Measurements from ENCODE around the gene ZBTB26. TPM values are rescaled to one million over a fixed set of nuclear protein-coding genes. Genes with fewer than 3 reads are reported as not detected.
A peak's percentile ranks its signal among the peaks of the same experiment; 100 is the strongest.
"Not testable (repeated sequence)": the region's sequence is repeated elsewhere in the genome, so short reads cannot be mapped to it uniquely, and the experiment has no call there.

The ZBTB26 gene
- total RNA-seq, 3 donors from 2014 or later (not counting 1 experiment from before 2014, with no cell fraction given): 7.8 to 12.2 (median 9.2) TPM

DNA sequence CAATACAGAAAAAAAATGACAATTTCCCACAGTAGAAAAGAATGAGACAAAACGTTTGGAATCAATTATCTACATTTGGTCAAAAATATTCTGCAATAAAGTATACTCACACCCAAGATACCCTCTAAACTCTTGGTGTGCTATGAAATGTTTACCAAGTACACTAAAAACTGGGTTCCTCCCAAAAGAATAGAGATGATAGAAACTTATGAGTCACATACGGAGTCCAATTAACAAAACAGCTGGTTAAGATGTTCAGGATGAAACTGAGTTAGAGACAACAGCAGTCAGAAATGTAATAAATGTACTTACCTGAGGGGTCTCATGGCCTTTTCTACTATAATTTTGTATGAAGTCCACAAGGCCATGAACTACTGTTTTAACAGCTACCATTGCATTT is 51.9 kb downstream of the ZBTB26 start:
- Histone ChIP-seq H3K27ac (ENCODE audit: low read length) (no peak overlapping the region), H3K4me3 (ENCODE audit: low read length) (no peak overlapping the region), H3K36me3 (ENCODE audit: control insufficient read depth, insufficient read depth, low read length) (peaks cover 88% of the 10 kb centered on the region), H3K9me3 (ENCODE audit: control insufficient read depth, insufficient read depth, low read length) (no peaks in the 10 kb centered on the region), H3K27me3 (ENCODE audit: control insufficient read depth, insufficient read depth, low read length) (no peaks in the 10 kb centered on the region), H3K4me1 (ENCODE audit: control insufficient read depth, insufficient read depth, low read length) (no peaks in the 10 kb centered on the region)
- Mint-ChIP-seq H3K27ac (no peak overlapping the region), H3K4me3 (no peak overlapping the region), H3K27me3 (ENCODE audit: low read depth in 2 of 2) (no peaks in the 10 kb centered on the region), H3K4me1 (peaks cover 0 to 5% of the 10 kb centered on the region in 2 donors), H3K36me3 (peaks cover 38% of the 10 kb centered on the region), H3K9me3 (no peaks in the 10 kb centered on the region)
- no peak for DNase-seq
- intact Hi-C loops (cut with micrococcal nuclease): no loop called here
- no peak for ATAC-seq
- 100% methylated on average over 1 of the region's 2 CpGs for WGBS (ENCODE audit: insufficient coverage)
- TF ChIP-seq, protein P1, sequence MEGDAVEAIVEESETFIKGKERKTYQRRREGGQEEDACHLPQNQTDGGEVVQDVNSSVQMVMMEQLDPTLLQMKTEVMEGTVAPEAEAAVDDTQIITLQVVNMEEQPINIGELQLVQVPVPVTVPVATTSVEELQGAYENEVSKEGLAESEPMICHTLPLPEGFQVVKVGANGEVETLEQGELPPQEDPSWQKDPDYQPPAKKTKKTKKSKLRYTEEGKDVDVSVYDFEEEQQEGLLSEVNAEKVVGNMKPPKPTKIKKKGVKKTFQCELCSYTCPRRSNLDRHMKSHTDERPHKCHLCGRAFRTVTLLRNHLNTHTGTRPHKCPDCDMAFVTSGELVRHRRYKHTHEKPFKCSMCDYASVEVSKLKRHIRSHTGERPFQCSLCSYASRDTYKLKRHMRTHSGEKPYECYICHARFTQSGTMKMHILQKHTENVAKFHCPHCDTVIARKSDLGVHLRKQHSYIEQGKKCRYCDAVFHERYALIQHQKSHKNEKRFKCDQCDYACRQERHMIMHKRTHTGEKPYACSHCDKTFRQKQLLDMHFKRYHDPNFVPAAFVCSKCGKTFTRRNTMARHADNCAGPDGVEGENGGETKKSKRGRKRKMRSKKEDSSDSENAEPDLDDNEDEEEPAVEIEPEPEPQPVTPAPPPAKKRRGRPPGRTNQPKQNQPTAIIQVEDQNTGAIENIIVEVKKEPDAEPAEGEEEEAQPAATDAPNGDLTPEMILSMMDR (IDR thresholded peaks at IDR 0.05): no peak

DNA sequence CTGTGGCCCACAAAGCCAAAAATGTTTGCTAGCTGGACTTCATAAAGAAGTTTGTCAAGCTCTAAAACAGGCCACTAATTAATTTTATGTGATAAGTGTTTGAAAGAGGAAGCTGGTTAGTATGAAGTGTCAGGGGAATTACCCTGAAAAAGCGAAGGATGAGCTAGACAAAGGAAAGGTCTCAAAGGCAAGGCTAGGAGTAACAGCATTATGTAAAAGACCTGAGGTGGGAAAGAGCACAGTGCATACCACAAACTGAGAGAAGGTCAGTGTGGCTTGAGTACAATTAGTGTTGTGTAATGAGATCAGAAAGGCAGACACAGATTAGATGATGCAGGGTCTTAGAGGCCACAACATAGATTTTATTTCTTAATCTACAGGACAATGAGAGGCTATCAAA is 55.8 kb downstream of the ZBTB26 start:
- Mint-ChIP-seq H3K36me3 (peaks cover 35% of the 10 kb centered on the region), H3K9me3 (no peaks in the 10 kb centered on the region), H3K4me3 (no peak overlapping the region), H3K27ac (peak overlapping the region; percentile 10 to 29), H3K4me1 (peaks cover 0 to 15% of the 10 kb centered on the region in 2 donors), H3K27me3 (ENCODE audit: low read depth in 2 of 2) (no peaks in the 10 kb centered on the region)
- Histone ChIP-seq H3K27ac (ENCODE audit: low read length) (no peak overlapping the region), H3K36me3 (ENCODE audit: control insufficient read depth, insufficient read depth, low read length) (peaks cover 84% of the 10 kb centered on the region), H3K27me3 (ENCODE audit: control insufficient read depth, insufficient read depth, low read length) (no peaks in the 10 kb centered on the region), H3K4me1 (ENCODE audit: control insufficient read depth, insufficient read depth, low read length) (no peaks in the 10 kb centered on the region), H3K4me3 (ENCODE audit: low read length) (no peak overlapping the region), H3K9me3 (ENCODE audit: control insufficient read depth, insufficient read depth, low read length) (no peaks in the 10 kb centered on the region)
- ATAC-seq (no peak), DNase-seq (no peak)
- WGBS (ENCODE audit: insufficient coverage): 93% methylated on average over 1 of the region's 1 CpG
- TF ChIP-seq, protein P1 (IDR thresholded peaks at IDR 0.05): no peak
- intact Hi-C loops (cut with micrococcal nuclease): no loop called here

DNA sequence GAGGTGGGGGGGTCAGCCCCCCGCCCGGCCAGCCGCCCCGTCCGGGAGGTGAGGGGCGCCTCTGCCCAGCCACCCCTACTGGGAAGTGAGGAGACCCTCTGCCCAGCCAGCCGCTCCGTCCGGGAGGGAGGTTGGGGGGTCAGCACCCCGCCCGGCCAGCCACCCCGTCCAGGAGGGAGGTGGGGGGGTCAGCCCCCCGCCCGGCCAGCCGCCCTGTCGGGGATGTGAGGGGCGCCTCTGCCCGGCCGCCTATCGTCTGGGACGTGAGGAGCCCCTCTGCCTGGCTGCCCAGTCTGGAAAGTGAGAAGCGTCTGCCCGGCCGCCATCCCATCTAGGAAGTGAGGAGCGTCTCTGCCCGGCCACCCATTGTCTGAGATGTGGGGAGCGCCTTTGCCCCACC is 64.0 kb downstream of the ZBTB26 start:
- H3K4me1 ChIP-seq (ENCODE audit: control insufficient read depth, insufficient read depth, low read length); H3K9me3 Mint-ChIP-seq; H3K4me3 Mint-ChIP-seq; intact Hi-C loops (cut with micrococcal nuclease); H3K27me3 Mint-ChIP-seq (ENCODE audit: low read depth in 2 of 2); DNase-seq; H3K9me3 ChIP-seq (ENCODE audit: control insufficient read depth, insufficient read depth, low read length); H3K4me3 ChIP-seq (ENCODE audit: low read length); H3K27me3 ChIP-seq (ENCODE audit: control insufficient read depth, insufficient read depth, low read length); ATAC-seq; H3K27ac ChIP-seq (ENCODE audit: low read length); H3K27ac Mint-ChIP-seq: not testable (repeated sequence)
- Mint-ChIP-seq H3K36me3 (peaks cover 10% of the 10 kb centered on the region), H3K4me1 (peaks cover 0 to 10% of the 10 kb centered on the region in 2 donors)
- H3K36me3 ChIP-seq (ENCODE audit: control insufficient read depth, insufficient read depth, low read length): peaks cover 22% of the 10 kb centered on the region
- 98% methylated on average over 6 of the region's 27 CpGs for WGBS (ENCODE audit: insufficient coverage)

DNA sequence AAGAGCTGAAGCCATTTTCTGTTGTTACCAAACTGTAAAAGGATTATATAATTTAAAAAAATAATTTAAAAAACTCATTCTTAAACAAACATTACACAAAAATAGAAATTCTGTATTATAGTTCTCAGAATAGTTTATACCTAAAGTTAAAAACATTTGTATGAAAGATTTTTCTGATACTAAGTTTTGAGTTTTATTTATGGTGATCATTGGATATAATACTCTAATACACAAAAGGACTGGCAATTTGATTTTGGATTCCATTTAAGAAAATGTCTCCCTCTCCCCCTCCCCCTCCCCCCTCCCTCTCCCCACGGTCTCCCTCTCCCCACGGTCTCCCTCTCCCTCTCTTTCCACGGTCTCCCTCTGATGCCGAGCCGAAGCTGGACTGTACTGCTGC is 65.2 kb downstream of the ZBTB26 start:
- Histone ChIP-seq H3K4me1 (ENCODE audit: control insufficient read depth, insufficient read depth, low read length) (no peaks in the 10 kb centered on the region), H3K9me3 (ENCODE audit: control insufficient read depth, insufficient read depth, low read length) (no peaks in the 10 kb centered on the region), H3K27ac (ENCODE audit: low read length) (no peak overlapping the region), H3K4me3 (ENCODE audit: low read length) (no peak overlapping the region), H3K27me3 (ENCODE audit: control insufficient read depth, insufficient read depth, low read length) (no peaks in the 10 kb centered on the region), H3K36me3 (ENCODE audit: control insufficient read depth, insufficient read depth, low read length) (peaks cover 15% of the 10 kb centered on the region)
- intact Hi-C loops (cut with micrococcal nuclease): no loop called here
- WGBS (ENCODE audit: insufficient coverage): no CpG with 5 or more reads among the region's 5 CpGs
- H3K27me3 Mint-ChIP-seq (ENCODE audit: low read depth in 2 of 2): no peaks in the 10 kb centered on the region
- H3K36me3 Mint-ChIP-seq: no peaks in the 10 kb centered on the region
- H3K27ac Mint-ChIP-seq: peak overlapping the region in 1 of 2 donors; percentile 42
- no peaks in the 10 kb centered on the region for H3K9me3 Mint-ChIP-seq
- ATAC-seq (no peak), DNase-seq (no peak)
- no peak overlapping the region for H3K4me3 Mint-ChIP-seq
- H3K4me1 Mint-ChIP-seq: peaks cover 0 to 3% of the 10 kb centered on the region in 2 donors
- TF ChIP-seq, protein P1 (IDR thresholded peaks at IDR 0.05): no peak

Other genes starting within 250 kb of the ZBTB26 start
- gene OR1L4, start 207.5 kb downstream of the ZBTB26 start, total RNA-seq: not detected
- gene OR1L6, start 189.2 kb downstream of the ZBTB26 start, total RNA-seq: not detected
- gene OR5C1, start 142.6 kb downstream of the ZBTB26 start, total RNA-seq: not detected
- gene OR1K1, start 131.4 kb downstream of the ZBTB26 start, total RNA-seq: not detected
- 10 to 100 TPM; 13.0 to 20.5 (median 17.8) TPM for gene PDCL, start 102.9 kb downstream of the ZBTB26 start, total RNA-seq
- 10 to 100 TPM; 74.0 to 78.8 (median 77.3) TPM for gene RC3H2, start 26.2 kb downstream of the ZBTB26 start, total RNA-seq
- gene ZBTB6, start 18.2 kb downstream of the ZBTB26 start, total RNA-seq: 1 to 10 TPM; 4.7 to 6.6 (median 5.8) TPM
- 10 to 100 TPM; 37.4 to 49.2 (median 43.0) TPM for gene RABGAP1, start 9.5 kb upstream of the ZBTB26 start, total RNA-seq
- gene GPR21, start 102.2 kb upstream of the ZBTB26 start, total RNA-seq: 1 to 10 TPM in 1 of 3 donors, not detected in 2; 1.9 TPM

Data from natural killer cell (primary cell).